OCI-LY3 (cell line): ENCODE results near the gene NRG3.

Source experiments
- CTCF ChIP-seq: fragments of 200-600, 300-600 bp; sonication (generic); IDR thresholded peaks from 2 replicates; pipeline ENCODE4 v1.5.1; 2014; ENCODE audit warnings: antibody characterized with exemption, low read length, low read depth
- EZH2phosphoT487 ChIP-seq: fragments of 200-600 bp; shearing (Covaris generic); IDR thresholded peaks from 2 replicates; pipeline ENCODE4 v1.6.1; 2018; ENCODE audit warnings: antibody characterized with exemption, mixed run types, low read depth

- TF ChIP-seq CTCF, result no peak
- no peak for TF ChIP-seq EZH2phosphoT487
These were observed 734.9 kb downstream of the NRG3 start for GRCh38 chr10:82609845-82610244.
